Bronchial epithelial cell (primary cell): Measurements from ENCODE around the gene ARV1. TPM values are rescaled to one million over a fixed set of nuclear protein-coding genes. Genes with fewer than 3 reads are reported as not detected.
A peak's percentile ranks its signal among the peaks of the same experiment; 100 is the strongest.

ENCODE experiments used
- DNase-seq: peaks from one replicate; pipeline ENCODE4 v3.0.0-alpha.2; 2010; ENCODE audit warnings: low read depth
- FAIRE-seq: peaks from 2 replicates; lab custom pipeline; 2011; peaks lifted over from hg19 to GRCh38; lab: Jason Lieb, UNC
- H3K27me3 ChIP-seq: 2 replicates; pipeline ENCODE4 v1.5.1; 2011; ENCODE audit warnings: low read length; ENCODE audit not compliant: control insufficient read depth, insufficient read depth
- H3K36me3 ChIP-seq: 2 replicates; pipeline ENCODE4 v1.5.1; 2011; ENCODE audit warnings: low read length; ENCODE audit not compliant: control insufficient read depth, insufficient read depth
- H3K4me3 ChIP-seq: 2 replicates; pipeline ENCODE4 v1.5.1; 2011; ENCODE audit warnings: mild to moderate bottlenecking, low read depth, low read length, control low read depth
- total RNA-seq: library from RNA; depleted of rRNA; stranded (reverse); fragments of >200 nt; gene quantifications from 2 replicates; pipeline ENCODE4 v1.2.1, GENCODE V29; 2014
- TF ChIP-seq, protein P1 (sequence below): IDR thresholded peaks from 2 replicates; pipeline ENCODE4 v1.5.1; 2011; ENCODE audit warnings: mild to moderate bottlenecking, moderate library complexity, low read length, control low read depth, inconsistent platforms; ENCODE audit not compliant: insufficient read depth, severe bottlenecking

Gene ARV1
- total RNA-seq, 1 donor from 2014 or later = 4.7 TPM

DNA sequence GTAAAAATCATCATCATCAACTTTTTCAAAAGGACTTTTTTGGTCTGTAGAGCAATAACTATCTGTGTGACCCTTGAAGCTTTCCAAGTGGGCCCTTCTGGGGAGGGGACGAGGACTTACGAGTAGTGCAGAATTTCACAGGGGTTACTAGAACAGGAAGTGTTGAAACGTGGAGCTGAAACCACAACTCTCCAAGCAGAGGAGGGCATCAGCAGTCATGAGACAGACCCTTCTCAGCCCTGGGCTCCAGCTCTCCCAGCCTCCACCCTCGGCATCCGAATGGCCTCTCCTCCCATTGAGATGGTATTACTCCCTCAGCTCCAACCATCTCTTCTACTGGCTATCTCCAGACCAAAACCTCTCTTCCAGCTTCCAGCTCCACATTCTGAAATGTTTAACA is 57.5 kb downstream of the ARV1 start:
- Histone ChIP-seq H3K36me3 (no peaks in the 10 kb centered on the region), H3K27me3 (no peaks in the 10 kb centered on the region), H3K4me3 (no peak overlapping the region)
- FAIRE-seq = peak; percentile 58
- DNase-seq = no peak
- TF ChIP-seq, protein P1, sequence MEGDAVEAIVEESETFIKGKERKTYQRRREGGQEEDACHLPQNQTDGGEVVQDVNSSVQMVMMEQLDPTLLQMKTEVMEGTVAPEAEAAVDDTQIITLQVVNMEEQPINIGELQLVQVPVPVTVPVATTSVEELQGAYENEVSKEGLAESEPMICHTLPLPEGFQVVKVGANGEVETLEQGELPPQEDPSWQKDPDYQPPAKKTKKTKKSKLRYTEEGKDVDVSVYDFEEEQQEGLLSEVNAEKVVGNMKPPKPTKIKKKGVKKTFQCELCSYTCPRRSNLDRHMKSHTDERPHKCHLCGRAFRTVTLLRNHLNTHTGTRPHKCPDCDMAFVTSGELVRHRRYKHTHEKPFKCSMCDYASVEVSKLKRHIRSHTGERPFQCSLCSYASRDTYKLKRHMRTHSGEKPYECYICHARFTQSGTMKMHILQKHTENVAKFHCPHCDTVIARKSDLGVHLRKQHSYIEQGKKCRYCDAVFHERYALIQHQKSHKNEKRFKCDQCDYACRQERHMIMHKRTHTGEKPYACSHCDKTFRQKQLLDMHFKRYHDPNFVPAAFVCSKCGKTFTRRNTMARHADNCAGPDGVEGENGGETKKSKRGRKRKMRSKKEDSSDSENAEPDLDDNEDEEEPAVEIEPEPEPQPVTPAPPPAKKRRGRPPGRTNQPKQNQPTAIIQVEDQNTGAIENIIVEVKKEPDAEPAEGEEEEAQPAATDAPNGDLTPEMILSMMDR = no peak

GRCh38 chr1:231037585-231038517 is 59.0 kb downstream of the ARV1 start:
- no peaks in the 10 kb centered on the region for H3K36me3 ChIP-seq
- TF ChIP-seq, protein P1 = no peak
- FAIRE-seq (peak; percentile 47), DNase-seq (no peak)
- H3K27me3 ChIP-seq = no peaks in the 10 kb centered on the region
- H3K4me3 ChIP-seq = no peak overlapping the region

- TF ChIP-seq, protein P1 = no peak
- Histone ChIP-seq H3K4me3 (peak overlapping the region; percentile 70), H3K36me3 (no peaks in the 10 kb centered on the region), H3K27me3 (no peaks in the 10 kb centered on the region)
- FAIRE-seq (no peak), DNase-seq (no peak)
These were observed 60.5 kb downstream of the ARV1 start for GRCh38 chr1:231039161-231040018.

GRCh38 chr1:231040019-231040799 is 61.3 kb downstream of the ARV1 start, which contains the start of gene FAM89A:
FAM89A (minus strand) TSS chr1:231040254; CDS start chr1:231040211, 43 bp downstream.
- Histone ChIP-seq H3K36me3 (no peaks in the 10 kb centered on the region), H3K4me3 (peak within 1 kb of the TSS; percentile 70), H3K27me3 (no peaks in the 10 kb centered on the region)
- DNase-seq (no peak), FAIRE-seq (no peak)
- TF ChIP-seq, protein P1 = no peak
